SU-DHL-6 (cell line): Measurements from ENCODE around the gene ANKRD61.
"Not testable (repeated sequence)": the region's sequence is repeated elsewhere in the genome, so short reads cannot be mapped to it uniquely, and the experiment has no call there.

ENCODE experiments used
- H2AFZ ChIP-seq: fragments of 200-600 bp; sonication (generic); 2 replicates; pipeline ENCODE4 v1.6.1; 2014; ENCODE audit warnings: low read depth, mild to moderate bottlenecking, moderate library complexity, mixed read lengths, antibody characterized with exemption, low read length; ENCODE audit not compliant: severe bottlenecking
- H3F3A ChIP-seq: fragments of 200-600 bp; shearing (Covaris generic); 2 replicates; pipeline ENCODE4 v1.6.0; 2016; ENCODE audit warnings: antibody characterized with exemption, mild to moderate bottlenecking; ENCODE audit not compliant: insufficient read depth
- H3K27ac ChIP-seq: fragments of 200-600 bp; sonication (generic); 2 replicates; pipeline ENCODE4 v1.5.1; 2016; ENCODE audit warnings: low read depth, mild to moderate bottlenecking, low read length, moderate library complexity, mixed read lengths
- H3K27me3 ChIP-seq: fragments of 200-600 bp; sonication (generic), shearing (Covaris generic); 2 replicates; pipeline ENCODE4 v1.6.0; 2014; ENCODE audit warnings: mild to moderate bottlenecking, low read length
- H3K36me3 ChIP-seq: fragments of 200-600 bp; sonication (generic); 2 replicates; pipeline ENCODE4 v1.6.1; 2014; ENCODE audit warnings: mild to moderate bottlenecking, low read length, mixed read lengths
- H3K4me2 ChIP-seq: fragments of 300-600, 200-600 bp; shearing (Covaris generic), sonication (generic); 2 replicates; pipeline ENCODE4 v1.6.0; 2014; ENCODE audit warnings: low read length, low read depth, mild to moderate bottlenecking; ENCODE audit not compliant: poor library complexity, severe bottlenecking
- H3K4me3 ChIP-seq: fragments of 200-600 bp; sonication (generic); 2 replicates; pipeline ENCODE4 v1.5.1; 2014; ENCODE audit warnings: antibody characterized with exemption, low read length, mild to moderate bottlenecking, mixed read lengths; ENCODE audit not compliant: insufficient read depth, poor library complexity, severe bottlenecking
- H3K79me2 ChIP-seq: fragments of 200-600 bp; sonication (generic); 2 replicates; pipeline ENCODE4 v1.6.1; 2014; ENCODE audit warnings: mild to moderate bottlenecking, low read length, moderate library complexity; ENCODE audit not compliant: insufficient read depth
- H3K9ac ChIP-seq: fragments of 200-600 bp; sonication (generic); 2 replicates; pipeline ENCODE4 v1.7.0; 2014; ENCODE audit warnings: mild to moderate bottlenecking, low read length
- H3K9me2 ChIP-seq: fragments of 200-600 bp; sonication (generic); replicated peaks from 2 replicates; pipeline ENCODE4 v1.6.1; 2014; ENCODE audit warnings: low read length; ENCODE audit not compliant: insufficient read depth
- H3K9me3 ChIP-seq: fragments of 200-600 bp; sonication (generic); 2 replicates; pipeline ENCODE4 v1.6.1; 2014; ENCODE audit warnings: low read length, mixed read lengths; ENCODE audit not compliant: insufficient read depth
- H4K20me1 ChIP-seq: fragments of 200-600 bp; sonication (generic); 2 replicates; pipeline ENCODE4 v1.6.1; 2014; ENCODE audit warnings: low read depth, mild to moderate bottlenecking, antibody characterized with exemption, low read length, moderate library complexity, mixed read lengths
- EZH2phosphoT487 ChIP-seq: fragments of 200-600 bp; sonication (generic), shearing (Covaris generic); conservative IDR thresholded peaks from 2 replicates; pipeline ENCODE4 v1.6.1; 2018; ENCODE audit warnings: mild to moderate bottlenecking, antibody characterized with exemption, low read length, moderate library complexity, mixed read lengths
- TF ChIP-seq, protein P1 (sequence below): fragments of 200-600 bp; sonication (generic); IDR thresholded peaks from one replicate; pipeline ENCODE4 v1.5.1; 2017; ENCODE audit warnings: antibody characterized with exemption, mild to moderate bottlenecking, low read length, moderate library complexity; ENCODE audit not compliant: insufficient read depth, poor library complexity, severe bottlenecking

Gene ANKRD61

DNA sequence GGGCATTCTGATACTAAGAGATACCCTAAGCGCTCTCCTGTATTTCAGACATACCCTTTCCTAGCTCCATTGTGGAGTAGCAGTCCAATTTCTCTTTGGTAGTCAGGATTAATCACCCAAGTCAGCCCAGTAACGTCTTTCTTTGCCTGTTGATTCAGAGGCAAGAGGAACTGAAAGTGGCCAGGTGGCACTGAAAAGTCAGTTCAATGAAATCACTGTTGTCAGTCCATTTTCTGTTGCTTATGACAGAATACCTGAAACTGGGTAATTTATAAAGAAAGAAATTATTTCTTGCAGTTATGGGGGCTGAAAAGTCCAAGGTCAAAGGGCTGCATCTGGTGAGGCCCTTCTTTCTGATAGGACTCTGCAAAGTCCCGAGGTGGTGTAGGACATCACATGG lies 40.2 kb downstream of the ANKRD61 start:
- Histone ChIP-seq H3K4me2 (peak overlapping the region; percentile 24), H3K36me3 (no peaks in the 10 kb centered on the region), H3K79me2 (no peaks in the 10 kb centered on the region), H3K9me3 (no peaks in the 10 kb centered on the region), H3K27me3 (no peaks in the 10 kb centered on the region), H2AFZ (no peak overlapping the region), H4K20me1 (no peaks in the 10 kb centered on the region), H3K9me2 (no peaks in the 10 kb centered on the region), H3K4me3 (no peak overlapping the region), H3K27ac (no peak overlapping the region), H3K9ac (no peak overlapping the region), H3F3A (peaks cover 2% of the 10 kb centered on the region; the same call in 1 of the 2 replicates)
- no peak for TF ChIP-seq EZH2phosphoT487
- TF ChIP-seq, protein P1, sequence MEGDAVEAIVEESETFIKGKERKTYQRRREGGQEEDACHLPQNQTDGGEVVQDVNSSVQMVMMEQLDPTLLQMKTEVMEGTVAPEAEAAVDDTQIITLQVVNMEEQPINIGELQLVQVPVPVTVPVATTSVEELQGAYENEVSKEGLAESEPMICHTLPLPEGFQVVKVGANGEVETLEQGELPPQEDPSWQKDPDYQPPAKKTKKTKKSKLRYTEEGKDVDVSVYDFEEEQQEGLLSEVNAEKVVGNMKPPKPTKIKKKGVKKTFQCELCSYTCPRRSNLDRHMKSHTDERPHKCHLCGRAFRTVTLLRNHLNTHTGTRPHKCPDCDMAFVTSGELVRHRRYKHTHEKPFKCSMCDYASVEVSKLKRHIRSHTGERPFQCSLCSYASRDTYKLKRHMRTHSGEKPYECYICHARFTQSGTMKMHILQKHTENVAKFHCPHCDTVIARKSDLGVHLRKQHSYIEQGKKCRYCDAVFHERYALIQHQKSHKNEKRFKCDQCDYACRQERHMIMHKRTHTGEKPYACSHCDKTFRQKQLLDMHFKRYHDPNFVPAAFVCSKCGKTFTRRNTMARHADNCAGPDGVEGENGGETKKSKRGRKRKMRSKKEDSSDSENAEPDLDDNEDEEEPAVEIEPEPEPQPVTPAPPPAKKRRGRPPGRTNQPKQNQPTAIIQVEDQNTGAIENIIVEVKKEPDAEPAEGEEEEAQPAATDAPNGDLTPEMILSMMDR, result no peak

DNA sequence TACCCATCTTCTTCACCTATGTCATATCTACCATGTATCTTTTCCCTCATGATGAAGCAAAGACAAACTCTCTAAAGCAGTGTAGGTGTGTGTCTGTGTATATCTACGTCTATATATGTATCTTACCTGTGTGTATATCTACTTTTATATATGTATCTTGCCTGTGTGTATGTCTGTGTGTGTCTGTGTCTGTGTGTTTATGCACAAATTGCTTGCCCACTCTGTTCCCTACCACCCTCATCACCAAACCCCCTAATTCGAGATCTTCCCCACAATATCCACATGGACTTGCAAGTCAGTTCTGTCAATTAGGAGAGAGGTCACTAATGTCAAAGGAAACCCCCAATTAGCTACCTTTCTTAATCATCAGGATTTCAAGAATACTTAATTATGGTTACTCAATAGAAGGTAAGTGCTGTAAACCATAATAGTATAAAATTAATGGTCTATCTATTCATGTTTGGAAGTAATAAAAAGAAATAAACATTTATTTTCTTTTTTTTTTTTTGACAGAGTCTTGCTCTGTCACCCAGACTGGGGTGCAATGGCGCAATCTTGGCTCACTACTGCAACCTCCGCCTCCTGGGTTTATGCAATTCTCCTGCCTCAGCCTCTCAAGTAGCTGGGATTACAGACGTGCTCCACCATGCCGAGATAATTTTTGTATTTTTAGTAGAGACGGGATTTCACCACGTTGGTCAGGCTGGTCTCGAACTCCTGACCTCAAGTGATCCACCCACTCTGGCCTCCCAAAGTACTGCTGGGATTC lies 43.6 kb downstream of the ANKRD61 start:
- no peaks in the 10 kb centered on the region for H3K9me2 ChIP-seq
- no peaks in the 10 kb centered on the region for H3K36me3 ChIP-seq
- no peaks in the 10 kb centered on the region for H3K79me2 ChIP-seq
- H3K4me3 ChIP-seq, result no peak overlapping the region
- H3K9ac ChIP-seq, result no peak overlapping the region
- no peaks in the 10 kb centered on the region for H3K9me3 ChIP-seq
- no peak overlapping the region for H2AFZ ChIP-seq
- H3K4me2 ChIP-seq, result no peak overlapping the region
- no peaks in the 10 kb centered on the region for H4K20me1 ChIP-seq
- no peak overlapping the region for H3K27ac ChIP-seq
- TF ChIP-seq, protein P1, result no peak
- TF ChIP-seq EZH2phosphoT487, result no peak
- H3F3A ChIP-seq, result peaks cover 15% of the 10 kb centered on the region
- no peaks in the 10 kb centered on the region for H3K27me3 ChIP-seq

DNA sequence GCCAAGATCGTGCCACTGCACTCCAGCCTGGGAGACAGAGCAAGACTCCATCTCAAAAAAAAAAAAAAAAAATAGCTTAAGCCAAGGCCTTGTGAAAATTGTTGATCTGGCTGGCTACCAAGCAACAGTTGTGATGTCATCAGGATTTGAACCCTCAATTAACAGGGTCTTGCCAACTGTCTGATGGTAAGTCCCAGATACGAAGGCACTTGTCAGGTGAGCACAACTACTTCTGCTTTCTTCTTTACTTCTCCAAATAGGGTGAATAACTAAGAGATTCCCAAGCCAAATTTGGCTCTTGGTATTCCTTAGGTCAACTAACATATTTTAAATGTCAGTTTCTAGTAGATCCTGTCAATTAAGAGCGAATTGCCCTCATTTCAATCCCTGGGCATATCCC lies 47.4 kb downstream of the ANKRD61 start:
- no peak overlapping the region for H3K27ac ChIP-seq
- no peaks in the 10 kb centered on the region for H3K9me2 ChIP-seq
- no peaks in the 10 kb centered on the region for H3K9me3 ChIP-seq
- no peaks in the 10 kb centered on the region for H3K36me3 ChIP-seq
- H2AFZ ChIP-seq, result no peak overlapping the region
- H3K4me2 ChIP-seq, result no peak overlapping the region
- TF ChIP-seq, protein P1, result no peak
- no peak for TF ChIP-seq EZH2phosphoT487
- H3K9ac ChIP-seq, result no peak overlapping the region
- no peak overlapping the region for H3K4me3 ChIP-seq
- no peaks in the 10 kb centered on the region for H3K79me2 ChIP-seq
- H3F3A ChIP-seq, result peaks cover 24% of the 10 kb centered on the region
- H3K27me3 ChIP-seq, result no peaks in the 10 kb centered on the region
- H4K20me1 ChIP-seq, result no peaks in the 10 kb centered on the region

DNA sequence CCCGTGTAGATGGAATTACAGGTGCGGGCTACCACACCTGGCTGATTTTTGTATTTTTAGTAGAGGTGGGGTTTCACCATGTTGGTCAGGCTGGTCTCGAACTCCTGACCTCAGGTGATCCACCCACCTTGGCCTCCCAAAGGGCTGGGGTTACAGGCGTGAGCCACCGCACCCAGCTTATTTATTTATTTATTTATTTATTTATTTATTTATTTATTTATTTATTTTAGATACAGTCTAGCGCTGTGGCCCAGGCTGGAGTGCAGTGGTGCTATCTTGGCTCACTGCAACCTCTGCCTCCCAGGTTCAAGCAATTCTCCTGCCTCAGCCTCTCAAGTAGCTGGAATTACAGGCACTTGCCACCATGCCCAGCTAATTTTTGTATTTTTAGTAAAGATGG lies 51.9 kb downstream of the ANKRD61 start:
- not testable (repeated sequence) for H3K36me3 ChIP-seq, H4K20me1 ChIP-seq, H3K79me2 ChIP-seq, H3K27ac ChIP-seq, H3K4me3 ChIP-seq, H3K4me2 ChIP-seq, H3K27me3 ChIP-seq, H3K9me2 ChIP-seq, H3K9me3 ChIP-seq, H3K9ac ChIP-seq, H2AFZ ChIP-seq
- H3F3A ChIP-seq, result peaks cover 24% of the 10 kb centered on the region
